Measurements from ENCODE around the gene SUPT16H. TPM values are rescaled to one million over a fixed set of nuclear protein-coding genes. Genes with fewer than 3 reads are reported as not detected.

SUPT16H gene
- polyA plus RNA-seq, 2 of the 4 experiments (the other 2 are of a cell fraction), result 121 to 131 TPM

DNA sequence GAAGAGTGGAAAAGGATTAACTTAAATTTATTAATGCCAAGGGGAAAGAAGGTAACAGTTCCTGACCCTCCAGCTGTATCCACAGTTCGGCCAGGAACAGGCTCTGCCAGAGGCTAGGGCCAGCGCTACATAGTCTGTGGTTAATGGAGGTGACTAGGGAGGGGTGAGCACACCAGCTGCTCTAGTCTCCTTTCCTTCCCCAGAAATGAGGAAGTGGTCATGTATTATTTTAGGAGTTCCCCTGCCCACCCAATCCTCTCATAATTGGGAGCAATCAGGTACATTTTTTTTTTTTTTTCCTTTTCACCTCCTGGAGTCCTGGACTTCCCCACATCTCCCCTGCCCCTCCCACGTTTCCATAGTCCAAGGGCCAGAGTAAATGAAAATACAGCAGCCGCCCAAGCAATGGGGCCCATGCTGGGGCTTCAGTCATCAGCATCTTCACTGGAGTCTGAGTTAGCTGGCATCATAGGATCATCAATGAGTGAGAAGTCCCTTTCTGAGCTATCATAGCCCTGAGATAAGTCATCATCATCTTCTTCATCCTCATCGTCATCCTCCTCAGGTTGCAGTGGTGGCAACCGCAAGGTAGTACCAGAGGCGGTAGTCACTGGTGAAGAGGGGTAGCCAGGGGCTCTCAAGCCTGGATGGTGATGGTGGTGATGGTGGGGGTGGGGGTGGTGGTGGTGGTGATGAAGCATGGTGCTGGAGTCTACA lies 1.5 kb upstream of the SUPT16H start:
- H3K27ac ChIP-seq, result peak overlapping the region; percentile 91 to 97; a peak in 3 of 6 replicates
- 95% methylated on average over 7 of the region's 7 CpGs for WGBS (ENCODE audit: missing lambda C conversion rate)
- peak overlapping the region; percentile 77 for H3K4me2 ChIP-seq
- H3K4me1 ChIP-seq, result peaks cover 27% of the 10 kb centered on the region
- FAIRE-seq (no peak), ATAC-seq (no peak), DNase-seq (ENCODE audit: low read depth in 1 of 2, low spot score in 1 of 2) (no peak)
- no peaks in the 10 kb centered on the region for H3K9me3 ChIP-seq
- no peak for TF ChIP-seq JUN (IDR thresholded peaks at IDR 0.05)
- no peak for TF ChIP-seq CTCF (IDR thresholded peaks at IDR 0.05)
- ChIA-PET POLR2A (no interaction called here), CTCF (interaction anchor here (0.6 to 1.4 kb wide), 5 partner anchors 8 to 982 kb away, joined by 3 to 5 read pairs (median 3); partner anchors contain the start of gene CHD8)
- no peak overlapping the region for H3K4me3 ChIP-seq

- peak overlapping the region; percentile 77 for H3K4me2 ChIP-seq
- peak in 1 of 2 experiments; percentile 30; a peak in 2 of 6 replicates for ATAC-seq
- FAIRE-seq, result no peak
- TF ChIP-seq RARB (CRISPR knock-in tag; IDR thresholded peaks at IDR 0.05) (no peak), CEBPB (IDR thresholded peaks at IDR 0.05) (no peak), EP300 (IDR thresholded peaks at IDR 0.05) (no peak), HMGXB4 (CRISPR knock-in tag; IDR thresholded peaks at IDR 0.05; ENCODE audit: borderline replicate concordance) (no peak), ZFP36 (IDR thresholded peaks at IDR 0.05; ENCODE audit: borderline replicate concordance, partially characterized antibody) (no peak), NPAS2 (CRISPR knock-in tag; IDR thresholded peaks at IDR 0.05; ENCODE audit: borderline replicate concordance) (no peak), CBX8 (IDR thresholded peaks at IDR 0.05) (no peak), JUN (IDR thresholded peaks at IDR 0.05) (no peak), HEYL (CRISPR knock-in tag; IDR thresholded peaks at IDR 0.05) (no peak), REST (IDR thresholded peaks at IDR 0.05) (no peak), HOXB5 (CRISPR knock-in tag; IDR thresholded peaks at IDR 0.05) (no peak), CTCF (IDR thresholded peaks at IDR 0.05) (no peak), RCOR1 (IDR thresholded peaks at IDR 0.05; ENCODE audit: low read depth, low read length) (no peak), ELK1 (IDR thresholded peaks at IDR 0.05; ENCODE audit: low read depth, low read length) (no peak), CHD2 (IDR thresholded peaks at IDR 0.05; ENCODE audit: low read length, partially characterized antibody) (no peak), RFX5 (IDR thresholded peaks at IDR 0.05) (no peak), SREBF2 (IDR thresholded peaks at IDR 0.05) (no peak)
- TF ChIP-seq, protein P1, sequence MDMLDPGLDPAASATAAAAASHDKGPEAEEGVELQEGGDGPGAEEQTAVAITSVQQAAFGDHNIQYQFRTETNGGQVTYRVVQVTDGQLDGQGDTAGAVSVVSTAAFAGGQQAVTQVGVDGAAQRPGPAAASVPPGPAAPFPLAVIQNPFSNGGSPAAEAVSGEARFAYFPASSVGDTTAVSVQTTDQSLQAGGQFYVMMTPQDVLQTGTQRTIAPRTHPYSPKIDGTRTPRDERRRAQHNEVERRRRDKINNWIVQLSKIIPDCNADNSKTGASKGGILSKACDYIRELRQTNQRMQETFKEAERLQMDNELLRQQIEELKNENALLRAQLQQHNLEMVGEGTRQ (IDR thresholded peaks at IDR 0.05), result no peak
- TF ChIP-seq, protein P2, sequence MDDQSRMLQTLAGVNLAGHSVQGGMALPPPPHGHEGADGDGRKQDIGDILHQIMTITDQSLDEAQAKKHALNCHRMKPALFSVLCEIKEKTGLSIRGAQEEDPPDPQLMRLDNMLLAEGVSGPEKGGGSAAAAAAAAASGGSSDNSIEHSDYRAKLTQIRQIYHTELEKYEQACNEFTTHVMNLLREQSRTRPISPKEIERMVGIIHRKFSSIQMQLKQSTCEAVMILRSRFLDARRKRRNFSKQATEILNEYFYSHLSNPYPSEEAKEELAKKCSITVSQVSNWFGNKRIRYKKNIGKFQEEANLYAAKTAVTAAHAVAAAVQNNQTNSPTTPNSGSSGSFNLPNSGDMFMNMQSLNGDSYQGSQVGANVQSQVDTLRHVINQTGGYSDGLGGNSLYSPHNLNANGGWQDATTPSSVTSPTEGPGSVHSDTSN (IDR thresholded peaks at IDR 0.05), result no peak
- ChIA-PET CTCF (interaction anchor here (0.6 to 1.4 kb wide), 4 partner anchors 9 to 172 kb away, joined by 3 to 5 read pairs (median 4); no protein-coding TSS in a partner anchor), POLR2A (interaction anchor here (0.6 to 1.2 kb wide), 8 partner anchors 24 to 127 kb away, joined by 3 to 10 read pairs (median 5); partner anchors contain the start of genes CHD8 and METTL3)
- H3K27ac ChIP-seq, result peak overlapping the region; percentile 91 to 97
- no peaks in the 10 kb centered on the region for H3K9me3 ChIP-seq
- peaks cover 27% of the 10 kb centered on the region for H3K4me1 ChIP-seq
- peak overlapping the region; percentile 71 for H3K4me3 ChIP-seq
- DNase-seq (ENCODE audit: low read depth in 1 of 2, low spot score in 1 of 2), result no peak
- WGBS (ENCODE audit: missing lambda C conversion rate), result 4% methylated on average over 12 of the region's 12 CpGs
Measured at GRCh38 chr14:21384494-21384851, 654 bp upstream of the SUPT16H start.

All from A549 (cell line).